GM19035 (cell line): ENCODE measurements around the gene KCNH4.
"Not testable (repeated sequence)": the region's sequence is repeated elsewhere in the genome, so short reads cannot be mapped to it uniquely, and the experiment has no call there.

Experiments
- ATAC-seq: cut with Tn5 transposase; IDR thresholded peaks from one replicate; pipeline ENCODE4 v1.9.1; 2021; ENCODE audit not compliant: unreplicated experiment

The KCNH4 gene

GRCh38 chr17:42197564-42198156 is 16.7 kb upstream of the KCNH4 start:
- no peak for ATAC-seq

GRCh38 chr17:42193969-42194899 is 13.3 kb upstream of the KCNH4 start, which contains the start of gene GHDC:
GHDC (minus strand) TSS chr17:42194494; CDS start chr17:42193581, 913 bp downstream.
- ATAC-seq, result peak; percentile 93

GRCh38 chr17:42193216-42193968 is 12.4 kb upstream of the KCNH4 start:
- ATAC-seq, result no peak

- no peak for ATAC-seq
These were observed 11.5 kb upstream of the KCNH4 start for GRCh38 chr17:42192189-42193126.

GRCh38 chr17:42191275-42191608 is 10.3 kb upstream of the KCNH4 start:
- no peak for ATAC-seq

- no peak for ATAC-seq
These were observed 9.7 kb upstream of the KCNH4 start for GRCh38 chr17:42190491-42191274.

DNA sequence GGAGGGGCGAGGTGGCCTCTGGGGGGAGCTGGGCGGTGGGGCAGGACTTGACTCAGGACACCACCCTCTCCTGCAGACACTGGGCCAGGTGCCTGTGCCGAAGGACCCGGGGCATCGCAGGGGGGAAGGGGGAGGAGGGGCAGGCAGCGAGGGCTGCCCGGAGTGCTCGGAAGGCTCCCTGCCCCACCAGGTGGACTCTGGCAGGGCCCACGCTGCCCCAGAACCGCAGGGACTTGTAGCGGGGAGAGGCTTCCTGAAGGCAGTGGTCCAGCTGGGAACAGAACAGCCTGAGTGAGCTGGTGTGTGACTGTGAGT is 8.7 kb upstream of the KCNH4 start:
- no peak for ATAC-seq

DNA sequence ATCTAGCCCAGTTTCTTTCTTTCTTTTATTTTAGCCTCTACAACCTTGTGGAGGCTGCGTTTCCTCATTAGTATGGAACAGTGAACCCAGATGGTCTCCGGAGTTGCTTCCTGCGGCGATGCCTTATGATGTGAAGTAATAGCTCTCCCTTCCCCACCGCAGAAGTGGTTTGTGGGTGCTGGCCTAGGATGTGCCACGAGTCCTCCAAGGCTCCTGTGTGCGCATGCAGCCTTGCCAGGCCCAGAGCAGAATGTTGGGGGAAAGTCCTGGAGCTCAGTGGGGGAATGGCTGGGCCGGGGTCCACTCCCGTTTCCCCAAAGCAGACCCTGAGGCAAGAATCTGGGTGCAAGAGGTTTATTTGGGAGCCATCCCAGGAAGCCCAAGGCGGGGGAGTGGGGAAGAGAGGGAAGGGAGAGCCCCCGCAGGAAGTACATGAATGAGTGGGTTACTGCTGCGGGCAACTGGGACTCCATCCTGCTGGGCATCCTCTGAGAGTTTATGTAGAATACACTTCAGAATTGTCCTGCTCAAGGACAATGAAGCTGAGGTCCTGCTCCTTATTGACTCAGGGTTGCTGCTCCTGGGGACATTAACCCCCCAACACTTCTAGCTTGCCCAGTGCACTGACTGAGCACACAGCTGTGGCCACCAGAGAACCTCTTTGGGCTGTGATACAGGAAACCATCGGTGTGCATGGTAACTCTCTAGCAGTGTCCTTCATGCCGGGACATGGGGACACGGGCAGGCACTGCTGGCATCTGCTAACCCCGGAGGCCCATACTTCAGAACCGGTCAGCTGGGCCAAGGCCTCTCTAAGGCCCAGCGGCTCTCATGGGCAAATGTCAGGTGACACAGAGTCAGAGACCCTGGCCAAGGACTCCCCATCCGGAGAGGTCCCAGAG is 8.1 kb upstream of the KCNH4 start:
- ATAC-seq, result no peak

DNA sequence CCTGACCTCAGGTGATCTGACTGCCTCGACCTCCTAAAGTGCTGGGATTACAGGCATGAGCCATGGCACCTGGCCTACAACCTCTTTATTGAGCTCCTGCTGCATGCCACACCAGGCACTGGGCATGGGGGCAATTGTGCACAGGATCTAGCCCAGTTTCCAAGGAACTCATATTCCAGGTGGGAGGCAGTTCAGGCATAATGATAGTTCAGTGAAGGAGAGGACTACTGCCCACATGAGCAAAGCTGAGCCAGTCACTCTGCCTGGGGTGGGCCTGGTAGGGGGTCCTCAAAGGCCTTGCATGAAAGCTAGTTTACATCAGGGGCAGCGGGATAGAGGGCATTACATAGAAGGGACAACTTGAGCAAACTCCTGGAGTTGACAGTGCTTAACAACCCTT is 6.9 kb upstream of the KCNH4 start:
- no peak for ATAC-seq

DNA sequence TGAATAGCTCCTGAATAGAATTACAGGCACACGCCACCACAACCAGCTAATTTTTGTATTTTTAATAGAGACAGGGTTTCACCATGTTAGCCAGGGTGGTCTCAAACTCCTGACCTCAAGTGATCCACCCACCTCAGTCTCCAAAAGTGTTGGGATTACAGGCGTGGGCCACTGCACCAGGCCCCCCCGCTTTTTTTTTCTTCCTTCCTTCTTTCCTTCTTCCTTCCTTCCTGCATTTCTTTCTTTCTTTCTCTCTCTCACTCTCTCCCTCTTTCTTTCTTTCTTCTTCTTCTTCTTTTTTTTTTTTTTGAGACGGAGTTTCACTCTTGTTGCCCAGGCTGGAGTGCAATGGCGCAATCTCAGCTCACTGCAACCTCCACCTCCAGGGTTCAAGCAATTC is 5.2 kb upstream of the KCNH4 start:
- not testable (repeated sequence) for ATAC-seq

DNA sequence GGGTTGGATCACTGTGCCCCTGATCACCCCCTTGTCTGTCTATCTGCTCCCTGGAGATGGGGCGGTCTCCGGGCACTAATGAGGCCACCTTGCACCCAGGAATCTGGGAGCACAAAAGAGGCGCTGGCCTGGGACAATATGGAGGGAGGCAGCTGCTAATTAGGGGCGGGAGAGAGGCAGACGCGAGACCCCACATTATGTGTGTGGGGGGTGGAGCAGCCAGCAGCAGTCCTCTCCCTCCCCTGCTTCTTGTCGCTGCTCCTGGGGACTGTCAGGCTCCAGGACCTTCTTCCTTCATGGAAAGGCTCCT is 4.6 kb upstream of the KCNH4 start:
- no peak for ATAC-seq

- no peak for ATAC-seq
These were observed 4.0 kb upstream of the KCNH4 start, which contains the start of gene HCRT for GRCh38 chr17:42184713-42185620. HCRT (minus strand) TSS chr17:42185452; CDS start chr17:42185365, 87 bp downstream.

DNA sequence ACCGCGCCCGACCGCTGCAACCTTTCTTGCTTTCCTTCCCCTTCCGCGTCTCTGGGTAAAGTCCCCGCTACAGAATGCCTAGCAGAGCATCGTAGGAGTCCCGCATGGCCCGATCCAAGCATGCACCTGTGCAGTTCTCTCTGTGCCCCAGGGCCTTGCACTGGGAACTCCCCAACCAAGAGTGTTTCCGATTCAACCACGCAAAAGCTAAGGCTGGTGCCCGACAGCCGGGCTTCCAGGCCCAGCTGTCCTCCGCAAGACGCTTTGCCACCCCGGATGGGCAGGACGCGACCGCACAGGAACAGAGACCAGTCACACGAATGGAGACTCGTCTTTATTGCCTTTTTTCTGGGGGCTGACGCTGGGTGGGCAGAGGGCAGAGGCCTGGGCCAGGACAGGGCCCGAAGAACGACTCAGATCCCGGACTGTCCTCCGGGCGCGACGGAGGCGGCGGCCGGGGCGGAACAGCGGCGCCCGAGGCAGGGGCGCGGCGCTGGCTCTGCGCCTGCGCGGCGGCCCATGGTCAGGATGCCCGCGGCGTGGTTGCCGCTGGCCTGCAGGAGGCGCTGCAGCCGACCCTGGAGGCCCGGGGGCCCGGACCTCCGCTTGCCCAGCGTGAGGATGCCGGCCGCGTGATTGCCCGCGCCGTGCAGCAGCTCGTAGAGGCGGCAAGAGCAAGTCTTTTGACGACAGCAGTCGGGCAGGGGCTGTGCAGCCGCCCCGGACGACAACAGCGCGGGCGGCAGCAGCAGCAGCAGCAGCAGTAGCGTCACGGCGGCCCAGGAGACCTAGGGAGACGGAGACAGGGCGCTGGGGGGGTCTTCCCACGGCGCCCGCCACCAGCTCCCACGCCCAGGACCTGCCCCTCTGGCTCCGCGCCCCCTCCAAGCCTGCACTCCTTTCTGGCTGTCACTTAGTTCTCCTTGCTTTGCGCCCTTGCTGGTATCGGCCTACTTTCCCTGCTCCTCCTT is 3.1 kb upstream of the KCNH4 start:
- peak; percentile 54 for ATAC-seq

DNA sequence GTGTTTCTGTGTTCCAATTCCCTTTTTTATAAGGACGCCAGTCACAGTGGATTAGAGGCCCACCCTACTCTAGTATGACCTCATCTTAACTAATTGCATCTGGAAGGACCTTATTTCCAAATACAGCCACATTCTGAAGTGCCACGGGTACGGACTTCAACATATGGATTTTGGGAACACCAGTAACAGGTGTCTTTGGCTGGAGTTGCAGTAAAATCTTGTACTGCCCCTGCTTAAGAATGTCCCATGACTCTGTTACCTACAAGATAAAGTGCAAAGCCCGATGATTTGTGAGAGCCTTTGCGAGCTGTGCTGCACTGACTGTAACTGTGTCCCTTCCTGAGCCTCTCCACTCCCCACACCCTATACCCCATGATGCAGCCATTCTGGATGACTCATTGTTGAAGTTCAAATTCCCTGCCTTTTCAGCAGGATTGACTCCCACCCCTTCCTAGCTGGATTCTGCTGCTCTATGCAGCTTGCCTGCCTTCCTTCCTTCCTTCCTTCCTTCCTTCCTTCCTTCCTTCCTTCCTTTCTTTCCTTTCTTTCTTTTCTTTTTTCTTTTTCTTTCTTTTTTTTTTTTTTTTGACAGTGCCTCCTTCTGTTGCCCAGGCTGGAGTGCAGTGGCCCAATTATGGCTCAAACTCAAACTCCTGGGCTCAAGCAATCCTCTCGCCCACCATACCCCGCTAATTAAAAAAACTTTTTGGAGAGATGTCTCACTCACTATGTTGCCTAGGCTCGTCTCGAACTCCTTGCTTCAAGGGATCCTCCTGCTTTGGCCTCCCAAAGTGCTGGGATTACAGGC is 2.2 kb upstream of the KCNH4 start:
- ATAC-seq, result no peak

DNA sequence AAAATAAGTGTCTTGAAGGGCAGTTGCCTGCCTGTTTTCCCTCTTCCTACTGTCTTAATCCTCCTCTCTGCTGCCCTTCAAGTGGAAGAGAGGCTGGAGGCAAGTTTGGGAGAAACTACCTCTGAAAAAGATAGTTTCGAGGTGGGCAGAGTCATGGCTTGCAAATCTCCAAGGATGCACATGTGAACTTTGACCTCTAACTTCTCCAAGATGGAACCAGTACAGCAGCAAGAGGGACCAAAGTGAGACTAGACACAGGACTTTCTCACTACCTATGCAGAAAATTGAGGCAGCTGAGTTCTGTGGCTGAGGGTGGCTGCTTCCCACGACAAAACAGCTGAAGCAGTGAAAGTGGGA is 887 bp upstream of the KCNH4 start:
- ATAC-seq, result no peak

DNA sequence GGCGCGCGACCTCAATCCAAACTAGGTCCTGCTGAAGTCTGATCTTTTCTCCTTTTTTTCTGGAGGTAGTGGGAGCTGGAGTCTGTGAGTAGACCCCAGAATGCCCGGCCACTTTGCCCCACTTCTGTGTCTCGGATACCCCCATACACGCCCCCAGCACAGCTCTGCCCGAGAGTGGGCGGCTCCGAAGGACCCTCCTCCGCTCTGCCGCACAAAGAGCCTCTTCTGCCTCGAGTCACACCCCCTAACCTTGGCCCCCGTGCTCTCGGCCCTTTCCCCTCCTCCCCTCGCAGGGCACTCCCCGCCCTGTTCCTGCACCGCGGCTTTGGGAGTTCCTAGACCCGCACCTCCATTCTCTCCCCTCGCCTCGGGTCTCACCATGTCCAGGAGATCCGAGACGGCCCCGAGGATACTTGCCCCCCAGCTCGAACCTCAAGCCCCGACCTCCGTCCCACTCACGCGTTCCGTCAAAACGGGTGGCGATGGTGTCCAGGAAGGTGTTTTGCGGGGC is 476 bp downstream of the KCNH4 start:
- no peak for ATAC-seq
